ENCODE results near the gene LMOD1.

DNA sequence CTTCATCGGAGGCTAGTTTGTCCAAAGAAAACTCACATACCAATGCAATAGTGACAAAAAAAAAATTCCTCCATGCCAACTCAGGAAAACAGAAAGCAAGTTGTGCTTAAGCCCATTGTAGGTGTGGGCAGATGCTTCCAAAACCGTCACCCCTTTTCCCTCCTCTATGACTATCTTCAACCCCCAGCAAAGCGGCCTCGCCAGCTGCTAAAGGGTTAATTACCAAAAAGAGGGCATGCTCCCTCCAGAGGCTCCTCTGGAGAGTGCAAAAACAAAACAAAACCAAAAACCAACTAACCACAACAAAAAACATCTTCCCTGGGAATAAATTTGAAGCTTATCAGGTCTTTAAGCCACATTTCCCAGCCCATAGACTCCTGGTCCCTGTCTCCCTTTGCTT, 1.2 kb downstream of the LMOD1 start:
- no peak for TF ChIP-seq EZH2 (IDR thresholded peaks at IDR 0.05)
- TF ChIP-seq, protein P1, sequence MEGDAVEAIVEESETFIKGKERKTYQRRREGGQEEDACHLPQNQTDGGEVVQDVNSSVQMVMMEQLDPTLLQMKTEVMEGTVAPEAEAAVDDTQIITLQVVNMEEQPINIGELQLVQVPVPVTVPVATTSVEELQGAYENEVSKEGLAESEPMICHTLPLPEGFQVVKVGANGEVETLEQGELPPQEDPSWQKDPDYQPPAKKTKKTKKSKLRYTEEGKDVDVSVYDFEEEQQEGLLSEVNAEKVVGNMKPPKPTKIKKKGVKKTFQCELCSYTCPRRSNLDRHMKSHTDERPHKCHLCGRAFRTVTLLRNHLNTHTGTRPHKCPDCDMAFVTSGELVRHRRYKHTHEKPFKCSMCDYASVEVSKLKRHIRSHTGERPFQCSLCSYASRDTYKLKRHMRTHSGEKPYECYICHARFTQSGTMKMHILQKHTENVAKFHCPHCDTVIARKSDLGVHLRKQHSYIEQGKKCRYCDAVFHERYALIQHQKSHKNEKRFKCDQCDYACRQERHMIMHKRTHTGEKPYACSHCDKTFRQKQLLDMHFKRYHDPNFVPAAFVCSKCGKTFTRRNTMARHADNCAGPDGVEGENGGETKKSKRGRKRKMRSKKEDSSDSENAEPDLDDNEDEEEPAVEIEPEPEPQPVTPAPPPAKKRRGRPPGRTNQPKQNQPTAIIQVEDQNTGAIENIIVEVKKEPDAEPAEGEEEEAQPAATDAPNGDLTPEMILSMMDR (IDR thresholded peaks at IDR 0.05) = peak; percentile 69
